SW 1271 (cell line): Measurements from ENCODE around the gene TRRAP.
A peak's percentile ranks its signal among the peaks of the same experiment; 100 is the strongest.
"Not testable (repeated sequence)": the region's sequence is repeated elsewhere in the genome, so short reads cannot be mapped to it uniquely, and the experiment has no call there.

ENCODE experiments used
- DNase-seq, 2 experiments: peaks; one replicate each; lab custom pipeline; 2025; lab: John Stamatoyannopoulos, UW

The TRRAP gene

GRCh38 chr7:98878365-98879197, at the start of gene TRRAP:
TRRAP (plus strand) TSS chr7:98878532; CDS start chr7:98881151, 2,619 bp downstream.
- DNase-seq = peak; percentile 28 to 50

- DNase-seq = no peak
These were observed 47.3 kb upstream of the TRRAP start for GRCh38 chr7:98830972-98831548.

GRCh38 chr7:98831641-98832221, 46.6 kb upstream of the TRRAP start:
- DNase-seq = peak in 1 of 2 experiments; percentile 16

GRCh38 chr7:98833022-98833421, 45.3 kb upstream of the TRRAP start:
- no peak for DNase-seq

GRCh38 chr7:98834949-98835348, 43.4 kb upstream of the TRRAP start:
- no peak for DNase-seq

GRCh38 chr7:98836811-98837629, 41.3 kb upstream of the TRRAP start:
- DNase-seq = peak in 1 of 2 experiments; percentile 35

GRCh38 chr7:98837630-98837972, 40.7 kb upstream of the TRRAP start:
- no peak for DNase-seq

- DNase-seq = no peak
These were observed 38.2 kb upstream of the TRRAP start for GRCh38 chr7:98840096-98840495.

GRCh38 chr7:98840722-98841121, 37.6 kb upstream of the TRRAP start:
- no peak for DNase-seq

- DNase-seq = peak in 1 of 2 experiments; percentile 38
These were observed 36.9 kb upstream of the TRRAP start for GRCh38 chr7:98841179-98841997.

- not testable (repeated sequence) for DNase-seq
These were observed 35.8 kb upstream of the TRRAP start for GRCh38 chr7:98842552-98842951.

- no peak for DNase-seq
These were observed 29.4 kb upstream of the TRRAP start for GRCh38 chr7:98848918-98849317.

- peak in 1 of 2 experiments; percentile 28 for DNase-seq
These were observed 25.5 kb upstream of the TRRAP start for GRCh38 chr7:98852826-98853225.

- DNase-seq = no peak
These were observed 22.5 kb upstream of the TRRAP start for GRCh38 chr7:98855610-98856422.

- DNase-seq = no peak
These were observed 18.3 kb upstream of the TRRAP start for GRCh38 chr7:98860071-98860470.

- DNase-seq = no peak
These were observed 16.1 kb upstream of the TRRAP start for GRCh38 chr7:98862203-98862602.

- no peak for DNase-seq
These were observed 15.5 kb upstream of the TRRAP start for GRCh38 chr7:98862716-98863420.

GRCh38 chr7:98863601-98864000, 14.7 kb upstream of the TRRAP start:
- DNase-seq = no peak

GRCh38 chr7:98864731-98865453, 13.4 kb upstream of the TRRAP start:
- no peak for DNase-seq
